ENCODE data around the gene FAM118A.

DNA sequence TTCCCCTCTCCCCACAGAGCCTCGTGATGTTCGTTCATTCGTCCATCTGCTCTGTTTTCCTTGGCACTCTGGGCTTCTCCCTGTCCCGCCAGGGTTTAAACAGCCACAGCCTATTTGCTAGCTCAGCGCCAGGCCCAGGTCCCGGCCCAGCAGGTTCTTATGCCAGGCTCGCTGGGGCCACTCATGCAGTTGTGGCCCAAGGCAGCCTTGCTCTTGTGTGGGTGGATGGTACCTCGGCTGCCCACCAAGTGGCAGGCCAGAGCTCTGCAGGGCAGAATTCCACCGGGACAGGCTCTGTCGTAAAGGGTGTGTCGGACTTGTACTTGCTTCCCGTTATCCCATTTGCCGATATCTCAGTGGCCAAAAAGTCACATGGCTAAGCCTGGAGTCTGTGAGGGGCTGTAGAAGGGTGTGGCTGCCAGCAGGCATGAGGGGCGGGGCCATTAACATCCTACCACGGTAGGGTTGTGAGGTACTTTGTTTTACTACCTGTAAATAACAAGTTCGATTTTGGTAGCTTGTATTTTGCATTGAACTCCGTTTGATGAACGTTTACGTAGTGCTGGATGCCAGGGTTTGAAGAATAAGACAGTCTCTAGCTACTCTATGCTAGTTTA, 7.9 kb downstream of the FAM118A start:
- TF ChIP-seq, protein P1, sequence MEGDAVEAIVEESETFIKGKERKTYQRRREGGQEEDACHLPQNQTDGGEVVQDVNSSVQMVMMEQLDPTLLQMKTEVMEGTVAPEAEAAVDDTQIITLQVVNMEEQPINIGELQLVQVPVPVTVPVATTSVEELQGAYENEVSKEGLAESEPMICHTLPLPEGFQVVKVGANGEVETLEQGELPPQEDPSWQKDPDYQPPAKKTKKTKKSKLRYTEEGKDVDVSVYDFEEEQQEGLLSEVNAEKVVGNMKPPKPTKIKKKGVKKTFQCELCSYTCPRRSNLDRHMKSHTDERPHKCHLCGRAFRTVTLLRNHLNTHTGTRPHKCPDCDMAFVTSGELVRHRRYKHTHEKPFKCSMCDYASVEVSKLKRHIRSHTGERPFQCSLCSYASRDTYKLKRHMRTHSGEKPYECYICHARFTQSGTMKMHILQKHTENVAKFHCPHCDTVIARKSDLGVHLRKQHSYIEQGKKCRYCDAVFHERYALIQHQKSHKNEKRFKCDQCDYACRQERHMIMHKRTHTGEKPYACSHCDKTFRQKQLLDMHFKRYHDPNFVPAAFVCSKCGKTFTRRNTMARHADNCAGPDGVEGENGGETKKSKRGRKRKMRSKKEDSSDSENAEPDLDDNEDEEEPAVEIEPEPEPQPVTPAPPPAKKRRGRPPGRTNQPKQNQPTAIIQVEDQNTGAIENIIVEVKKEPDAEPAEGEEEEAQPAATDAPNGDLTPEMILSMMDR (optimal IDR thresholded peaks at IDR 0.05 in 1 of 3, IDR thresholded peaks at IDR 0.05 in 1 of 3, conservative IDR thresholded peaks at IDR 0.05 in 1 of 3; ENCODE audit: extremely low read depth in 1 of 3, insufficient read depth in 2 of 3, low read length in 3 of 3): peak; percentile 67 to 69 (median 68)
- TF ChIP-seq EZH2 (IDR thresholded peaks at IDR 0.05; ENCODE audit: low read length): no peak

Data from keratinocyte (primary cell).